Astrocyte (in vitro differentiated cells and primary cell): Measurements from ENCODE around the gene GP1BA. TPM values are rescaled to one million over a fixed set of nuclear protein-coding genes. Genes with fewer than 3 reads are reported as not detected.

ENCODE experiments used
- DNase-seq: peaks from one replicate; pipeline ENCODE4 v3.0.0-alpha.2; 2010; ENCODE audit warnings: low read depth
- FAIRE-seq: peaks from 2 replicates; lab custom pipeline; 2011; peaks lifted over from hg19 to GRCh38; lab: Jason Lieb, UNC
- H2AFZ ChIP-seq: 2 replicates; pipeline ENCODE4 v1.6.0; 2012; ENCODE audit warnings: low read depth, low read length, inconsistent platforms
- H3K27ac ChIP-seq: 2 replicates; pipeline ENCODE4 v1.5.1; 2011; ENCODE audit warnings: low read depth, low read length, inconsistent platforms
- H3K27me3 ChIP-seq: 2 replicates; pipeline ENCODE4 v1.6.0; 2011; ENCODE audit warnings: low read length, inconsistent platforms; ENCODE audit not compliant: insufficient read depth
- H3K36me3 ChIP-seq: 2 replicates; pipeline ENCODE4 v1.5.1; 2011; ENCODE audit warnings: low read length, inconsistent platforms; ENCODE audit not compliant: insufficient read depth
- H3K4me1 ChIP-seq: 2 replicates; pipeline ENCODE4 v1.5.1; 2011; ENCODE audit warnings: low read length, inconsistent platforms; ENCODE audit not compliant: insufficient read depth
- H3K4me2 ChIP-seq: 2 replicates; pipeline ENCODE4 v1.6.0; 2012; ENCODE audit warnings: low read length, inconsistent platforms
- H3K4me3 ChIP-seq: 2 replicates; pipeline ENCODE4 v1.5.1; 2011; ENCODE audit warnings: low read depth, mild to moderate bottlenecking, low read length, inconsistent platforms; ENCODE audit not compliant: insufficient read depth
- H3K79me2 ChIP-seq: 2 replicates; pipeline ENCODE4 v1.6.0; 2012; ENCODE audit warnings: mild to moderate bottlenecking, low read length, inconsistent platforms; ENCODE audit not compliant: insufficient read depth
- H3K9ac ChIP-seq: 2 replicates; pipeline ENCODE4 v1.6.0; 2012; ENCODE audit warnings: mild to moderate bottlenecking, low read length, inconsistent platforms
- H3K9me3 ChIP-seq: 2 replicates; pipeline ENCODE4 v1.5.1; 2012; ENCODE audit warnings: low read depth, mild to moderate bottlenecking, low read length, inconsistent platforms; ENCODE audit not compliant: insufficient read depth
- H4K20me1 ChIP-seq: 2 replicates; pipeline ENCODE4 v1.6.0; 2012; ENCODE audit warnings: low read length, inconsistent platforms; ENCODE audit not compliant: insufficient read depth
- H3K27ac Mint-ChIP-seq: one replicate; pipeline ENCODE4 v1.8.0; 2021; ENCODE audit warnings: mild to moderate bottlenecking, mixed read lengths; ENCODE audit not compliant: unreplicated experiment
- H3K27me3 Mint-ChIP-seq: one replicate; pipeline ENCODE4 v1.8.0; 2021; ENCODE audit warnings: low read depth, mixed read lengths; ENCODE audit not compliant: unreplicated experiment
- H3K36me3 Mint-ChIP-seq: one replicate; pipeline ENCODE4 v1.8.0; 2021; ENCODE audit warnings: low read depth, mixed read lengths; ENCODE audit not compliant: unreplicated experiment
- H3K4me1 Mint-ChIP-seq: one replicate; pipeline ENCODE4 v1.8.0; 2021; ENCODE audit warnings: low read depth, mixed read lengths; ENCODE audit not compliant: unreplicated experiment
- H3K4me3 Mint-ChIP-seq: one replicate; pipeline ENCODE4 v1.8.0; 2021; ENCODE audit warnings: mild to moderate bottlenecking, moderate library complexity, mixed read lengths; ENCODE audit not compliant: unreplicated experiment
- H3K9me3 Mint-ChIP-seq: one replicate; pipeline ENCODE4 v1.8.0; 2021; ENCODE audit warnings: mild to moderate bottlenecking, mixed read lengths; ENCODE audit not compliant: unreplicated experiment
- CTCF ChIP-seq: IDR thresholded peaks from 2 replicates; pipeline ENCODE4 v1.5.1; 2011; ENCODE audit warnings: low read depth, mild to moderate bottlenecking, inconsistent platforms, low read length, moderate library complexity; ENCODE audit not compliant: insufficient read depth
- EZH2 ChIP-seq: IDR thresholded peaks from 2 replicates; pipeline ENCODE4 v1.6.1; 2012; ENCODE audit warnings: mild to moderate bottlenecking, low read length, inconsistent platforms; ENCODE audit not compliant: insufficient read depth
- total RNA-seq: library from RNA; stranded (reverse); gene quantifications from 2 replicates; pipeline ENCODE4 v1.2.1, GENCODE V29; 2021

The GP1BA gene
- total RNA-seq, 1 donor from 2014 or later: 0.09 TPM

- H3K27ac Mint-ChIP-seq: no peak overlapping the region
- FAIRE-seq (no peak), DNase-seq (no peak)
- no peak overlapping the region for H3K27ac ChIP-seq
- H3K4me3 Mint-ChIP-seq: no peak overlapping the region
- H3K27me3 ChIP-seq: peaks cover 2% of the 10 kb centered on the region
- peaks cover 12% of the 10 kb centered on the region for H3K36me3 ChIP-seq
- no peaks in the 10 kb centered on the region for H3K9me3 Mint-ChIP-seq
- H3K4me1 ChIP-seq: peaks cover 6% of the 10 kb centered on the region
- H3K9ac ChIP-seq: peak overlapping the region; percentile 67
- no peaks in the 10 kb centered on the region for H3K9me3 ChIP-seq
- H3K36me3 Mint-ChIP-seq: peaks cover 22% of the 10 kb centered on the region
- H2AFZ ChIP-seq: peak overlapping the region; percentile 34
- TF ChIP-seq CTCF (no peak), EZH2 (no peak)
- H3K4me3 ChIP-seq: peak overlapping the region; percentile 53
- peaks cover 7% of the 10 kb centered on the region for H4K20me1 ChIP-seq
- H3K4me1 Mint-ChIP-seq: no peaks in the 10 kb centered on the region
- H3K27me3 Mint-ChIP-seq: no peaks in the 10 kb centered on the region
- H3K79me2 ChIP-seq: no peaks in the 10 kb centered on the region
- H3K4me2 ChIP-seq: peak overlapping the region; percentile 78
These were observed 33.1 kb upstream of the GP1BA start for GRCh38 chr17:4898927-4899326.

- DNase-seq (peak; percentile 79), FAIRE-seq (no peak)
- Histone ChIP-seq H3K9ac (peak within 1 kb of the TSS; percentile 67), H3K4me1 (peaks cover 6% of the 10 kb centered on the region), H3K36me3 (peaks cover 6% of the 10 kb centered on the region), H3K4me2 (peak within 1 kb of the TSS; percentile 78), H2AFZ (peak within 1 kb of the TSS; percentile 57), H3K27me3 (peaks cover 2% of the 10 kb centered on the region), H3K4me3 (peak within 1 kb of the TSS; percentile 53), H3K79me2 (no peaks in the 10 kb centered on the region), H3K27ac (no peak within 1 kb of the TSS), H3K9me3 (no peaks in the 10 kb centered on the region), H4K20me1 (peaks cover 7% of the 10 kb centered on the region)
- TF ChIP-seq CTCF (no peak), EZH2 (no peak)
- Mint-ChIP-seq H3K9me3 (no peaks in the 10 kb centered on the region), H3K4me3 (peak within 1 kb of the TSS; percentile 80), H3K27me3 (no peaks in the 10 kb centered on the region), H3K4me1 (no peaks in the 10 kb centered on the region), H3K27ac (peak within 1 kb of the TSS; percentile 66), H3K36me3 (peaks cover 22% of the 10 kb centered on the region)
These were observed 32.5 kb upstream of the GP1BA start, which contains the start of gene C17orf107 for GRCh38 chr17:4899341-4900230. Gene C17orf107 (plus strand): TSS chr17:4899536. CDS start chr17:4899763, 227 bp downstream.
